A549 (cell line): Measurements from ENCODE around the gene RBCK1. TPM values are rescaled to one million over a fixed set of nuclear protein-coding genes. Genes with fewer than 3 reads are reported as not detected.

Experiments used
- ATAC-seq, 2 experiments: fragments of 200-7000 bp in 1 of 2; fragments of >200 bp in 1 of 2; cut with Nextera tagmentation in 1 of 2; cut with Tn5 transposase in 1 of 2; 3 replicates each; pipeline versions ENCODE4 v1.8.0 to v1.9.1; 2018 to 2020; ENCODE audit warnings: mild to moderate bottlenecking in 1 of 2, moderate library complexity in 1 of 2
- CTCF ChIA-PET: fragments of 300-600 bp; sonication (Branson Sonifier 250); formaldehyde crosslinking; extraction: SDS; loops from one replicate; lab custom pipeline; 2021; ENCODE audit warnings: antibody characterized with exemption, inconsistent platforms; lab: Yijun Ruan, JAX
- POLR2A ChIA-PET: fragments of 350-600 bp; formaldehyde crosslinking; extraction: SDS; loops from one replicate; lab custom pipeline; 2021; ENCODE audit warnings: antibody characterized with exemption, inconsistent platforms; lab: Yijun Ruan, JAX
- DNase-seq, 2 experiments: peaks; one replicate each; pipeline versions ENCODE4 v3.0.0 to v3.0.0-alpha.2; 2011 to 2016; ENCODE audit warnings: low read depth in 1 of 2, low spot score in 1 of 2
- FAIRE-seq: peaks from 2 replicates; lab custom pipeline; 2011; peaks lifted over from hg19 to GRCh38; lab: Jason Lieb, UNC
- H3K27ac ChIP-seq, 2 experiments: fragments of >200 bp; sonication (Bioruptor Twin); formaldehyde crosslinking; 3 replicates each; pipeline ENCODE4 v1.5.1; 2016 to 2017
- H3K4me1 ChIP-seq: fragments of >200 bp; sonication (Bioruptor Twin); formaldehyde crosslinking; 3 replicates; pipeline ENCODE4 v1.6.1; 2016
- H3K4me2 ChIP-seq: fragments of >200 bp; sonication (Bioruptor Twin); formaldehyde crosslinking; 3 replicates; pipeline ENCODE4 v1.6.1; 2016
- H3K4me3 ChIP-seq: fragments of >200 bp; sonication (Bioruptor Twin); formaldehyde crosslinking; 3 replicates; pipeline ENCODE4 v1.5.1; 2016
- H3K9me3 ChIP-seq: fragments of >200 bp; sonication (Bioruptor Twin); formaldehyde crosslinking; 3 replicates; pipeline ENCODE4 v1.6.1; 2016
- EHF ChIP-seq: fragments of 250-450 bp; sonication (Bioruptor Pico); IDR thresholded peaks from 2 replicates; pipeline ENCODE4 v1.5.0; 2020; ENCODE audit warnings: mild to moderate bottlenecking
- EHMT2 ChIP-seq: fragments of 200-600 bp; sonication (generic); IDR thresholded peaks from 2 replicates; pipeline ENCODE4 v1.6.1; 2016; ENCODE audit warnings: antibody characterized with exemption, low read depth, mild to moderate bottlenecking, moderate library complexity
- FOSB ChIP-seq: fragments of 250-450 bp; sonication (Bioruptor Pico); IDR thresholded peaks from 2 replicates; pipeline ENCODE4 v1.5.0; 2020; ENCODE audit warnings: mild to moderate bottlenecking, moderate library complexity
- FOXS1 ChIP-seq: fragments of 250-450 bp; sonication (Bioruptor Pico); IDR thresholded peaks from 2 replicates; pipeline ENCODE4 v1.5.0; 2020; ENCODE audit warnings: mild to moderate bottlenecking, moderate library complexity
- GATA3 ChIP-seq: IDR thresholded peaks from 2 replicates; pipeline ENCODE4 v1.6.1; 2012; ENCODE audit warnings: borderline replicate concordance
- HOXA7 ChIP-seq: fragments of 250-450 bp; sonication (Bioruptor Pico); IDR thresholded peaks from 2 replicates; pipeline ENCODE4 v1.5.0; 2020; ENCODE audit warnings: mild to moderate bottlenecking, moderate library complexity
- HOXB13 ChIP-seq: fragments of 250-450 bp; sonication (Bioruptor Pico); IDR thresholded peaks from 2 replicates; pipeline ENCODE4 v1.5.0; 2020; ENCODE audit warnings: low read depth, mild to moderate bottlenecking, moderate library complexity
- HOXB5 ChIP-seq: fragments of 250-450 bp; sonication (Bioruptor Pico); IDR thresholded peaks from 2 replicates; pipeline ENCODE4 v1.5.0; 2020; ENCODE audit warnings: mild to moderate bottlenecking, moderate library complexity
- JUN ChIP-seq, 2 experiments: fragments of >200 bp; sonication (Bioruptor Twin); formaldehyde crosslinking; IDR thresholded peaks; 2 replicates in 1 of 2; 3 replicates in 1 of 2; pipeline ENCODE4 v1.6.1; 2016 to 2017
- MAFK ChIP-seq: fragments of 450-650 bp; IDR thresholded peaks from 2 replicates; pipeline ENCODE4 v1.6.1; 2014; ENCODE audit not compliant: partially characterized antibody
- MYC ChIP-seq: IDR thresholded peaks from 2 replicates; pipeline ENCODE4 v1.6.1; 2012; ENCODE audit warnings: mild to moderate bottlenecking, inconsistent platforms, low read length, improper control_type of control experiment, borderline replicate concordance
- NPAS2 ChIP-seq: fragments of 250-450 bp; sonication (Bioruptor Pico); IDR thresholded peaks from 2 replicates; pipeline ENCODE4 v1.8.0; 2022; ENCODE audit warnings: mild to moderate bottlenecking, moderate library complexity, borderline replicate concordance
- POLR2A ChIP-seq: IDR thresholded peaks from 2 replicates; pipeline ENCODE4 v1.6.1; 2012; ENCODE audit warnings: mild to moderate bottlenecking, low read length
- POLR2AphosphoS2 ChIP-seq: conservative IDR thresholded peaks from 2 replicates; pipeline ENCODE4 v1.6.1; 2012; ENCODE audit warnings: low read length, improper control_type of control experiment, inconsistent platforms
- RAD21 ChIP-seq, 2 experiments: fragments of >200 bp in 1 of 2; sonication (Bioruptor Twin) in 1 of 2; formaldehyde crosslinking in 1 of 2; IDR thresholded peaks in 1 of 2; conservative IDR thresholded peaks in 1 of 2; 2 replicates in 1 of 2; 3 replicates in 1 of 2; pipeline ENCODE4 v1.6.1; 2012 to 2018; ENCODE audit warnings: inconsistent platforms in 1 of 2
- RCOR1 ChIP-seq: fragments of 150-350 bp; IDR thresholded peaks from 2 replicates; pipeline ENCODE4 v1.6.1; 2014; ENCODE audit warnings: antibody characterized with exemption, low read length, low read depth
- RFX5 ChIP-seq: fragments of 450-650 bp; IDR thresholded peaks from 2 replicates; pipeline ENCODE4 v1.7.1; 2014; ENCODE audit warnings: antibody characterized with exemption, mild to moderate bottlenecking, moderate library complexity
- SMC3 ChIP-seq: fragments of >200 bp; sonication (Bioruptor Twin); formaldehyde crosslinking; IDR thresholded peaks from 3 replicates; pipeline ENCODE4 v1.6.1; 2018; ENCODE audit warnings: inconsistent platforms
- TFCP2L1 ChIP-seq: fragments of 250-450 bp; sonication (Bioruptor Pico); IDR thresholded peaks from 2 replicates; pipeline ENCODE4 v1.5.0; 2021; ENCODE audit warnings: mild to moderate bottlenecking
- TP53 ChIP-seq: fragments of 250-450 bp; sonication (Bioruptor Pico); IDR thresholded peaks from 2 replicates; pipeline ENCODE4 v1.5.0; 2021; ENCODE audit warnings: mild to moderate bottlenecking, moderate library complexity
- ZFP36 ChIP-seq: fragments of 450-650 bp; IDR thresholded peaks from 2 replicates; pipeline ENCODE4 v1.6.1; 2014; ENCODE audit warnings: borderline replicate concordance; ENCODE audit not compliant: partially characterized antibody
- whole genome bisulfite sequencing: methylation state at CpG from one replicate; pipeline ENCODE4 v1.1.6; 2017; ENCODE audit errors: missing lambda C conversion rate; 5-methylcytosine and 5-hydroxymethylcytosine counted together
- polyA plus RNA-seq, 4 experiments: library from polyadenylated mRNA; depleted of rRNA in 3 of 4; stranded (reverse); fragments of >200 nt; fragmentation: RNase III in 1 of 4; extraction: RNeasy Plus Mini Kit Qiagen cat#74134 plus additional on column Dnase treatment in 1 of 4; gene quantifications; 2 replicates in 3 of 4; 3 replicates in 1 of 4; pipeline ENCODE4 v1.2.3, GENCODE V29; 2011 to 2017
- TF ChIP-seq, protein P1 (sequence below): IDR thresholded peaks from 2 replicates; pipeline ENCODE4 v1.6.1; 2012
- TF ChIP-seq, protein P2 (sequence below): IDR thresholded peaks from 2 replicates; pipeline ENCODE4 v1.6.1; 2012
- TF ChIP-seq, protein P3 (sequence below): fragments of 250-450 bp; sonication (Bioruptor Pico); IDR thresholded peaks from 2 replicates; pipeline ENCODE4 v1.5.0; 2020; ENCODE audit warnings: low read depth, mild to moderate bottlenecking, moderate library complexity
- TF ChIP-seq, protein P4 (sequence below): fragments of >200 bp; sonication (Bioruptor Twin); formaldehyde crosslinking; IDR thresholded peaks from 3 replicates; pipeline ENCODE4 v1.5.1; 2016
- TF ChIP-seq, protein P5 (sequence below): fragments of >200 bp; sonication (Bioruptor Twin); formaldehyde crosslinking; IDR thresholded peaks from 3 replicates; pipeline ENCODE4 v1.6.1; 2016
- TF ChIP-seq, protein P6 (sequence below): IDR thresholded peaks from 2 replicates; pipeline ENCODE4 v1.6.1; 2012; ENCODE audit warnings: low read depth, borderline replicate concordance

RBCK1 gene
- polyA plus RNA-seq, 2 of the 4 experiments (the other 2 are of a cell fraction) = 117 to 222 TPM

DNA sequence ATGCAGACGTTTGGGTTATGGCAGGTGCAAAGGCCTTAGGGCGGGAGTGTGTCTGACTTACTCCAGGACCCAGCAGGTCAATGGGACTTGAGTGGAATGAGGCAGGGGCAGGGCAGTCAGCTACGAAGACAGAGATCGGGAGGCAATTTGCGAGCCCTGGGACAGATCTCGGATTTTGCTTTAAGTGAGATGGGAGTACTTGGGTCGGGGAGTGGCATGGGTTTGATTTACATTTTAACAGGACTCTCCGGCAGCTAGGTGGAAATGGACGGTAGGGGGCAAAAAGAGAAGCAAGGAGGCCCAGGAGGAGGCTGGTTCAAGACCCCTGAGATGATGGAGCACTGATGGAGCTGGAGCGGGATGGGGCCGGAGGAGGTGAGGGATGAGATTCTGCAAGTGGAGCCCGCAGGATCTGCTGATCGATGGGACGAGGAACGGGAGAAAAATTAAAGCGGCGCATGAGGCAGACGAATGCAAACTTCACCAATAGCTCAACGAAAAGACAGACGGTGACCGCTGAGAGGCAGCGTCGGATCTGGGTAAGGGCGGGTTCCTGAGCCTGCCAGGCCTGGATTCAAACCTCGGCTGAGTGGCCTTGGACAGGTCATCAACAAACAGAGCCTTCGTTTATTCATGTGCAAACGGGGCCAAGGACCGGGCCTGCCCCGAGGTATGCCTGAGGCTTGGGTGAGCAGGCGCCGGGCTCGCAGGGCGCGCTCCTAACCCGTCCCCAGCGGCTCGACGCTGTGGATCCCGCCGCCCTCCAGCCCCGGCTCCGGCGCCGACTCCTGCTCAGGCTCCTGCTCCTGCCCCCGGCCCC, 756 bp upstream of the RBCK1 start:
- Histone ChIP-seq H3K4me2 (peak overlapping the region; percentile 88), H3K9me3 (peaks cover 19% of the 10 kb centered on the region), H3K27ac (peak overlapping the region; percentile 93 to 99), H3K4me3 (peak overlapping the region; percentile 48), H3K4me1 (peaks cover 31% of the 10 kb centered on the region)
- ChIA-PET CTCF (interaction anchor here (0.8 to 2.5 kb wide), 16 partner anchors 9 to 64 kb away, joined by 3 to 23 read pairs (median 5); no protein-coding TSS in a partner anchor), POLR2A (interaction anchor here (0.6 to 1.8 kb wide), 21 partner anchors 9 to 60 kb away, joined by 3 to 50 read pairs (median 5); partner anchors contain the start of genes NRSN2 and TRIB3)
- DNase-seq (peak; percentile 91), FAIRE-seq (peak; percentile 74), ATAC-seq (peak; percentile 87)
- WGBS = 11% methylated on average over 31 of the region's 45 CpGs
- TF ChIP-seq, protein P1, sequence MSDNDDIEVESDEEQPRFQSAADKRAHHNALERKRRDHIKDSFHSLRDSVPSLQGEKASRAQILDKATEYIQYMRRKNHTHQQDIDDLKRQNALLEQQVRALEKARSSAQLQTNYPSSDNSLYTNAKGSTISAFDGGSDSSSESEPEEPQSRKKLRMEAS = peak; percentile 23; the same call in 1 of the 2 replicates
- TF ChIP-seq, protein P2, sequence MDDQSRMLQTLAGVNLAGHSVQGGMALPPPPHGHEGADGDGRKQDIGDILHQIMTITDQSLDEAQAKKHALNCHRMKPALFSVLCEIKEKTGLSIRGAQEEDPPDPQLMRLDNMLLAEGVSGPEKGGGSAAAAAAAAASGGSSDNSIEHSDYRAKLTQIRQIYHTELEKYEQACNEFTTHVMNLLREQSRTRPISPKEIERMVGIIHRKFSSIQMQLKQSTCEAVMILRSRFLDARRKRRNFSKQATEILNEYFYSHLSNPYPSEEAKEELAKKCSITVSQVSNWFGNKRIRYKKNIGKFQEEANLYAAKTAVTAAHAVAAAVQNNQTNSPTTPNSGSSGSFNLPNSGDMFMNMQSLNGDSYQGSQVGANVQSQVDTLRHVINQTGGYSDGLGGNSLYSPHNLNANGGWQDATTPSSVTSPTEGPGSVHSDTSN = 0 out of 2 replicates have a peak, but pooled peaks have one; percentile 54
- TF ChIP-seq GATA3 = no peak
- TF ChIP-seq TFCP2L1 = peak; percentile 81
- TF ChIP-seq RAD21 (conservative IDR thresholded peaks at IDR 0.05 in 1 of 2, IDR thresholded peaks at IDR 0.05 in 1 of 2) = peak; percentile 26 to 54; a peak in 4 of 5 replicates
- no peak for TF ChIP-seq RCOR1
- TF ChIP-seq JUN (IDR thresholded peaks at IDR 0.05) = peak; percentile 94 to 97
- 0 out of 2 replicates have a peak, but pooled peaks have one; percentile 29 for TF ChIP-seq TP53 (CRISPR knock-in tag)
- peak; percentile 83; the same call in 1 of the 2 replicates for TF ChIP-seq HOXB5
- TF ChIP-seq FOSB (CRISPR knock-in tag) = peak; percentile 88; the same call in 1 of the 2 replicates
- TF ChIP-seq, protein P3, sequence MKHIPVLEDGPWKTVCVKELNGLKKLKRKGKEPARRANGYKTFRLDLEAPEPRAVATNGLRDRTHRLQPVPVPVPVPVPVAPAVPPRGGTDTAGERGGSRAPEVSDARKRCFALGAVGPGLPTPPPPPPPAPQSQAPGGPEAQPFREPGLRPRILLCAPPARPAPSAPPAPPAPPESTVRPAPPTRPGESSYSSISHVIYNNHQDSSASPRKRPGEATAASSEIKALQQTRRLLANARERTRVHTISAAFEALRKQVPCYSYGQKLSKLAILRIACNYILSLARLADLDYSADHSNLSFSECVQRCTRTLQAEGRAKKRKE (CRISPR knock-in tag) = no peak
- no peak for TF ChIP-seq MYC
- TF ChIP-seq POLR2AphosphoS2 = no peak
- TF ChIP-seq HOXA7 (CRISPR knock-in tag) = peak; percentile 82; the same call in 1 of the 2 replicates
- 0 out of 3 replicates have a peak, but pooled peaks have one; percentile 33 for TF ChIP-seq SMC3
- TF ChIP-seq EHMT2 = no peak
- no peak for TF ChIP-seq NPAS2 (CRISPR knock-in tag)
- no peak for TF ChIP-seq MAFK
- TF ChIP-seq EHF (CRISPR knock-in tag) = peak; percentile 64; the same call in 1 of the 2 replicates
- no peak for TF ChIP-seq RFX5
- TF ChIP-seq, protein P4, sequence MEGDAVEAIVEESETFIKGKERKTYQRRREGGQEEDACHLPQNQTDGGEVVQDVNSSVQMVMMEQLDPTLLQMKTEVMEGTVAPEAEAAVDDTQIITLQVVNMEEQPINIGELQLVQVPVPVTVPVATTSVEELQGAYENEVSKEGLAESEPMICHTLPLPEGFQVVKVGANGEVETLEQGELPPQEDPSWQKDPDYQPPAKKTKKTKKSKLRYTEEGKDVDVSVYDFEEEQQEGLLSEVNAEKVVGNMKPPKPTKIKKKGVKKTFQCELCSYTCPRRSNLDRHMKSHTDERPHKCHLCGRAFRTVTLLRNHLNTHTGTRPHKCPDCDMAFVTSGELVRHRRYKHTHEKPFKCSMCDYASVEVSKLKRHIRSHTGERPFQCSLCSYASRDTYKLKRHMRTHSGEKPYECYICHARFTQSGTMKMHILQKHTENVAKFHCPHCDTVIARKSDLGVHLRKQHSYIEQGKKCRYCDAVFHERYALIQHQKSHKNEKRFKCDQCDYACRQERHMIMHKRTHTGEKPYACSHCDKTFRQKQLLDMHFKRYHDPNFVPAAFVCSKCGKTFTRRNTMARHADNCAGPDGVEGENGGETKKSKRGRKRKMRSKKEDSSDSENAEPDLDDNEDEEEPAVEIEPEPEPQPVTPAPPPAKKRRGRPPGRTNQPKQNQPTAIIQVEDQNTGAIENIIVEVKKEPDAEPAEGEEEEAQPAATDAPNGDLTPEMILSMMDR = peak; percentile 47
- no peak for TF ChIP-seq ZFP36
- TF ChIP-seq FOXS1 (CRISPR knock-in tag) = no peak
- TF ChIP-seq POLR2A = peak; percentile 74
- TF ChIP-seq, protein P5, sequence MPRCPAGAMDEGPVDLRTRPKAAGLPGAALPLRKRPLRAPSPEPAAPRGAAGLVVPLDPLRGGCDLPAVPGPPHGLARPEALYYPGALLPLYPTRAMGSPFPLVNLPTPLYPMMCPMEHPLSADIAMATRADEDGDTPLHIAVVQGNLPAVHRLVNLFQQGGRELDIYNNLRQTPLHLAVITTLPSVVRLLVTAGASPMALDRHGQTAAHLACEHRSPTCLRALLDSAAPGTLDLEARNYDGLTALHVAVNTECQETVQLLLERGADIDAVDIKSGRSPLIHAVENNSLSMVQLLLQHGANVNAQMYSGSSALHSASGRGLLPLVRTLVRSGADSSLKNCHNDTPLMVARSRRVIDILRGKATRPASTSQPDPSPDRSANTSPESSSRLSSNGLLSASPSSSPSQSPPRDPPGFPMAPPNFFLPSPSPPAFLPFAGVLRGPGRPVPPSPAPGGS = peak; percentile 57; the same call in 1 of the 3 replicates
- no peak for TF ChIP-seq HOXB13 (CRISPR knock-in tag)
- TF ChIP-seq, protein P6, sequence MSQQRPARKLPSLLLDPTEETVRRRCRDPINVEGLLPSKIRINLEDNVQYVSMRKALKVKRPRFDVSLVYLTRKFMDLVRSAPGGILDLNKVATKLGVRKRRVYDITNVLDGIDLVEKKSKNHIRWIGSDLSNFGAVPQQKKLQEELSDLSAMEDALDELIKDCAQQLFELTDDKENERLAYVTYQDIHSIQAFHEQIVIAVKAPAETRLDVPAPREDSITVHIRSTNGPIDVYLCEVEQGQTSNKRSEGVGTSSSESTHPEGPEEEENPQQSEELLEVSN = peak; percentile 71; the same call in 1 of the 2 replicates
